ENCODE data around the gene LARP1.

LARP1 gene

GRCh38 chr5:154811239-154811638 lies 56.1 kb downstream of the LARP1 start:
- Histone ChIP-seq H3K27me3 (ENCODE audit: low read length) (no peaks in the 10 kb centered on the region), H3K27ac (ENCODE audit: low read depth, low read length) (no peak overlapping the region), H3K9me3 (ENCODE audit: insufficient read depth, low read length) (no peaks in the 10 kb centered on the region), H4K20me1 (ENCODE audit: low read depth, low read length) (peaks cover 7% of the 10 kb centered on the region), H3F3A (ENCODE audit: insufficient read depth) (peaks cover 19% of the 10 kb centered on the region; the same call in 1 of the 2 replicates), H3K36me3 (ENCODE audit: low read length) (peaks cover 56% of the 10 kb centered on the region), H3K4me3 (ENCODE audit: insufficient read depth, low read length, poor library complexity, severe bottlenecking) (no peak overlapping the region), H3K4me2 (ENCODE audit: low read depth, low read length, poor library complexity, severe bottlenecking) (no peak overlapping the region), H3K79me2 (ENCODE audit: insufficient read depth, low read length) (no peaks in the 10 kb centered on the region; the same call in 1 of the 2 replicates), H3K9me2 (replicated peaks; ENCODE audit: insufficient read depth, low read length) (no peaks in the 10 kb centered on the region), H2AFZ (ENCODE audit: low read depth, low read length, severe bottlenecking) (no peak overlapping the region), H3K9ac (ENCODE audit: low read length) (no peak overlapping the region)
- TF ChIP-seq CTCF (IDR thresholded peaks at IDR 0.05; ENCODE audit: insufficient read depth, low read length, poor library complexity, severe bottlenecking) = no peak
- TF ChIP-seq EZH2phosphoT487 (conservative IDR thresholded peaks at IDR 0.05; ENCODE audit: low read length) = no peak

GRCh38 chr5:154811653-154812465 lies 56.7 kb downstream of the LARP1 start:
- H3K36me3 ChIP-seq (ENCODE audit: low read length) = peaks cover 49% of the 10 kb centered on the region
- H4K20me1 ChIP-seq (ENCODE audit: low read depth, low read length) = peaks cover 4% of the 10 kb centered on the region

GRCh38 chr5:154813158-154813557 lies 58.0 kb downstream of the LARP1 start:
- TF ChIP-seq CTCF (IDR thresholded peaks at IDR 0.05; ENCODE audit: insufficient read depth, low read length, poor library complexity, severe bottlenecking) = no peak
- no peak for TF ChIP-seq EZH2phosphoT487 (conservative IDR thresholded peaks at IDR 0.05; ENCODE audit: low read length)
- H3K79me2 ChIP-seq (ENCODE audit: insufficient read depth, low read length) = no peaks in the 10 kb centered on the region; the same call in 1 of the 2 replicates
- no peaks in the 10 kb centered on the region; the same call in 1 of the 2 replicates for H4K20me1 ChIP-seq (ENCODE audit: low read depth, low read length)
- no peaks in the 10 kb centered on the region for H3K9me2 ChIP-seq (replicated peaks; ENCODE audit: insufficient read depth, low read length)
- H3K4me3 ChIP-seq (ENCODE audit: insufficient read depth, low read length, poor library complexity, severe bottlenecking) = no peak overlapping the region
- no peaks in the 10 kb centered on the region for H3K9me3 ChIP-seq (ENCODE audit: insufficient read depth, low read length)
- H3K27ac ChIP-seq (ENCODE audit: low read depth, low read length) = no peak overlapping the region
- no peaks in the 10 kb centered on the region for H3K27me3 ChIP-seq (ENCODE audit: low read length)
- H3K4me2 ChIP-seq (ENCODE audit: low read depth, low read length, poor library complexity, severe bottlenecking) = no peak overlapping the region
- H3K9ac ChIP-seq (ENCODE audit: low read length) = no peak overlapping the region
- peaks cover 13% of the 10 kb centered on the region; the same call in 1 of the 2 replicates for H3F3A ChIP-seq (ENCODE audit: insufficient read depth)
- H2AFZ ChIP-seq (ENCODE audit: low read depth, low read length, severe bottlenecking) = no peak overlapping the region
- H3K36me3 ChIP-seq (ENCODE audit: low read length) = peaks cover 41% of the 10 kb centered on the region

More at GRCh38 chr5:154811653-154812465, 56.7 kb downstream of the LARP1 start:
- no peaks in the 10 kb centered on the region for H3K27me3 ChIP-seq (ENCODE audit: low read length)
- no peak overlapping the region for H2AFZ ChIP-seq (ENCODE audit: low read depth, low read length, severe bottlenecking)
- no peak overlapping the region for H3K9ac ChIP-seq (ENCODE audit: low read length)
- no peaks in the 10 kb centered on the region for H3K9me2 ChIP-seq (replicated peaks; ENCODE audit: insufficient read depth, low read length)
- no peak overlapping the region for H3K4me2 ChIP-seq (ENCODE audit: low read depth, low read length, poor library complexity, severe bottlenecking)
- no peak overlapping the region for H3K27ac ChIP-seq (ENCODE audit: low read depth, low read length)
- no peak overlapping the region for H3K4me3 ChIP-seq (ENCODE audit: insufficient read depth, low read length, poor library complexity, severe bottlenecking)
- no peaks in the 10 kb centered on the region; the same call in 1 of the 2 replicates for H3K79me2 ChIP-seq (ENCODE audit: insufficient read depth, low read length)
- peaks cover 19% of the 10 kb centered on the region; the same call in 1 of the 2 replicates for H3F3A ChIP-seq (ENCODE audit: insufficient read depth)
- TF ChIP-seq CTCF (IDR thresholded peaks at IDR 0.05; ENCODE audit: insufficient read depth, low read length, poor library complexity, severe bottlenecking) (peak; percentile 74), EZH2phosphoT487 (conservative IDR thresholded peaks at IDR 0.05; ENCODE audit: low read length) (no peak)
- H3K9me3 ChIP-seq (ENCODE audit: insufficient read depth, low read length) = no peaks in the 10 kb centered on the region
